ENCODE results near the gene LHPP.

DNA sequence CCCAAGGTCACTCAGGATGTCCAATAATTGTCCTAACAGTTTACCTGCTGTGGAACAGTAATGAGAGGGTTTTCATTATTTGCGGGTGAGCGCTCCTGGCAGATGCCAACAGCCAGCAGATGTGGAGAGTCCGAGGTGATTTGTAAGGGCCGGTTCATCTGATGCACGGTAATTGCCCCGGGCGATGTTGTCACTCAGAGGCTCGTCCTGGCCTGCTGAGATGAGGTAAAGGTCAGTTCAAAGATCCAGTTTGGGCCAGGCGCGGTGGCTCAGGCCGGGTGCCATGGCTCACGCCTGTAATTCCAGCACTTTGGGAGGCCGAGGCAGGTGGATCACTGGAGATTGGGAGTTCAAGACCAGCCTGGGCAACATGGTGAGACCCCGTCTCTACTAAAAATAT lies 16.9 kb downstream of the LHPP start:
- TF ChIP-seq POLR2AphosphoS5 (IDR thresholded peaks at IDR 0.05; ENCODE audit: borderline replicate concordance, low read depth, low read length) (no peak), EZH2 (IDR thresholded peaks at IDR 0.05) (no peak)

All from SK-N-MC (cell line).